ENCODE results near the gene DPP6. TPM values are rescaled to one million over a fixed set of nuclear protein-coding genes. Genes with fewer than 3 reads are reported as not detected.

Gene DPP6
- total RNA-seq, 2 experiments from 2014 or later = not detected

DNA sequence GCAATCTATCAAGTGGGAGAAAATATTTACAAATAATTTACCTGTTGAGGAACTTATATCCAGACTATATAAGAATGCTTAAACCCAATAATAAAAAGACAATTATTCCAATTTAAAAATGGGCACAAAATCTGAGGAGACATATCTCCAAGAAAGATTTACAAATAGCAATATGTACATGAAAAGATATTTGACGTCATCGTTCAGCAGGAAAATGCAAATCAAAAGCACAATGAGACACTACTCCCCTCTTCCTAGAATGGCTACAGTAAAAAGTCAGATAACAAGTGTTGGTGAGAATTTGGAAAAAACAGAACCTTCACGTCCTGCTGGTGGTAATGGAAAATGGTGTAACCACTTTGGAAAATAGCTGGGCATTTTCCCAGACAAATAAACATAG lies 457.0 kb downstream of the DPP6 start:
- H3K27ac ChIP-seq (ENCODE audit: low read depth, low read length, poor library complexity, severe bottlenecking) = no peak overlapping the region
- BruUV-seq (replicated peaks) = no TSS peak
- no peak overlapping the region for H3K4me2 ChIP-seq (ENCODE audit: low read length)
- no peaks in the 10 kb centered on the region for H3K9me3 ChIP-seq (ENCODE audit: low read length)
- H3K36me3 ChIP-seq (ENCODE audit: insufficient read depth, low read length) = no peaks in the 10 kb centered on the region
- H4K20me1 ChIP-seq (ENCODE audit: insufficient read depth, low read length) = no peaks in the 10 kb centered on the region
- ChIA-PET POLR2A (interaction anchor here (0.6 kb wide), 1 partner anchor 9 kb away, joined by 4 read pairs; no protein-coding TSS in a partner anchor), CTCF (ENCODE audit: unreplicated experiment) (no interaction called here)
- no peaks in the 10 kb centered on the region for H3K4me1 ChIP-seq (ENCODE audit: insufficient read depth, low read length, poor library complexity, severe bottlenecking)
- no peak for DNase-seq (ENCODE audit: low spot score)
- TF ChIP-seq, protein P1, sequence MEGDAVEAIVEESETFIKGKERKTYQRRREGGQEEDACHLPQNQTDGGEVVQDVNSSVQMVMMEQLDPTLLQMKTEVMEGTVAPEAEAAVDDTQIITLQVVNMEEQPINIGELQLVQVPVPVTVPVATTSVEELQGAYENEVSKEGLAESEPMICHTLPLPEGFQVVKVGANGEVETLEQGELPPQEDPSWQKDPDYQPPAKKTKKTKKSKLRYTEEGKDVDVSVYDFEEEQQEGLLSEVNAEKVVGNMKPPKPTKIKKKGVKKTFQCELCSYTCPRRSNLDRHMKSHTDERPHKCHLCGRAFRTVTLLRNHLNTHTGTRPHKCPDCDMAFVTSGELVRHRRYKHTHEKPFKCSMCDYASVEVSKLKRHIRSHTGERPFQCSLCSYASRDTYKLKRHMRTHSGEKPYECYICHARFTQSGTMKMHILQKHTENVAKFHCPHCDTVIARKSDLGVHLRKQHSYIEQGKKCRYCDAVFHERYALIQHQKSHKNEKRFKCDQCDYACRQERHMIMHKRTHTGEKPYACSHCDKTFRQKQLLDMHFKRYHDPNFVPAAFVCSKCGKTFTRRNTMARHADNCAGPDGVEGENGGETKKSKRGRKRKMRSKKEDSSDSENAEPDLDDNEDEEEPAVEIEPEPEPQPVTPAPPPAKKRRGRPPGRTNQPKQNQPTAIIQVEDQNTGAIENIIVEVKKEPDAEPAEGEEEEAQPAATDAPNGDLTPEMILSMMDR (conservative IDR thresholded peaks at IDR 0.05; ENCODE audit: low read length) = no peak
- no peak for TF ChIP-seq EZH2phosphoT487 (IDR thresholded peaks at IDR 0.05; ENCODE audit: borderline replicate concordance, low read depth, low read length)
- intact Hi-C loops (cut with micrococcal nuclease; ENCODE audit: unreplicated experiment) = no loop called here
- H2AFZ ChIP-seq (ENCODE audit: low read length) = no peak overlapping the region
- no peaks in the 10 kb centered on the region for H3K9me2 ChIP-seq (ENCODE audit: insufficient read depth, low read length)
- no peak overlapping the region for H3K4me3 ChIP-seq (ENCODE audit: low read depth, low read length, poor library complexity, severe bottlenecking)
- no peaks in the 10 kb centered on the region for H3K79me2 ChIP-seq (ENCODE audit: insufficient read depth, low read depth, low read length)

DNA sequence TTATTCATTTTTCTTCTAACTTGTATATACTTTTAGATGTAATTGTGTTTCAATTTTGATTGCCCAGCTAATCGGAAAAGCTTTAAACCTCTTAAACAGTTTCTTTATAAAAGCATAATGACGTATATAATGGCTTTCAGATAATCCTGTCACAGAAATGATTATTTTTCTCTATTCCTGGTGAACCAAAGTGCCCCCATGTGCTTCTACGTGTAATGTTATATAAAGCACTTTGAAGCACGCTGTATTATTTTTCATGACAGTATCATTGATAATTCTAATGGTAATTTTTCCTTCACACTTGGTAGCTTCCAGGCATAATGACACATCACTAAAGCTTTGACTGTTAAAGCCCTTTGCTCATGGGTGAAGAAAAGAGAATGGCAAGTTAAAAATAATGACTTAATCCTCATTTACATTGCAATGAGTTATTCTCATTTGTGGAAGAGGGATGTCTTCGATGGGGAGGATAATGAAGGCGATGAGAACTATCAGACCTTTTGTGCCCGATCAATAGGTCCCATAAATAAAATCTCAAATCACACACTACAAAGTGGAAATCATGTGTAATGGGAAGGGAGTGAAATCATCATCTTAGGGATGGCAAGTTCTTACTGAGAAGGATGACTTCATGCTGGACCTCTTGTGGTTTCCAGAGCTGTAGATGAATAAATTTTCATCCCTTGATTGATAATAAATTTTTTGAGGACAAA lies 460.1 kb downstream of the DPP6 start:
- POLR2A ChIA-PET = no interaction called here
- no peaks in the 10 kb centered on the region for H3K36me3 ChIP-seq (ENCODE audit: insufficient read depth, low read length)
- no peaks in the 10 kb centered on the region for H3K9me2 ChIP-seq (ENCODE audit: insufficient read depth, low read length)
- no peak overlapping the region for H3K4me2 ChIP-seq (ENCODE audit: low read length)
- no peak overlapping the region for H2AFZ ChIP-seq (ENCODE audit: low read length)
- DNase-seq (ENCODE audit: low spot score) = no peak
- H4K20me1 ChIP-seq (ENCODE audit: insufficient read depth, low read length) = no peaks in the 10 kb centered on the region
- H3K27ac ChIP-seq (ENCODE audit: low read depth, low read length, poor library complexity, severe bottlenecking) = no peak overlapping the region
- CTCF ChIA-PET (ENCODE audit: unreplicated experiment) = no interaction called here
- H3K4me3 ChIP-seq (ENCODE audit: low read depth, low read length, poor library complexity, severe bottlenecking) = no peak overlapping the region
- intact Hi-C loops (cut with micrococcal nuclease; ENCODE audit: unreplicated experiment) = no loop called here
- TF ChIP-seq EZH2phosphoT487 (IDR thresholded peaks at IDR 0.05; ENCODE audit: borderline replicate concordance, low read depth, low read length) = no peak
- TF ChIP-seq, protein P1 (conservative IDR thresholded peaks at IDR 0.05; ENCODE audit: low read length) = no peak
- H3K9me3 ChIP-seq (ENCODE audit: low read length) = no peaks in the 10 kb centered on the region
- H3K79me2 ChIP-seq (ENCODE audit: insufficient read depth, low read depth, low read length) = no peaks in the 10 kb centered on the region
- no TSS peak for BruUV-seq (replicated peaks)
- H3K4me1 ChIP-seq (ENCODE audit: insufficient read depth, low read length, poor library complexity, severe bottlenecking) = no peaks in the 10 kb centered on the region

DNA sequence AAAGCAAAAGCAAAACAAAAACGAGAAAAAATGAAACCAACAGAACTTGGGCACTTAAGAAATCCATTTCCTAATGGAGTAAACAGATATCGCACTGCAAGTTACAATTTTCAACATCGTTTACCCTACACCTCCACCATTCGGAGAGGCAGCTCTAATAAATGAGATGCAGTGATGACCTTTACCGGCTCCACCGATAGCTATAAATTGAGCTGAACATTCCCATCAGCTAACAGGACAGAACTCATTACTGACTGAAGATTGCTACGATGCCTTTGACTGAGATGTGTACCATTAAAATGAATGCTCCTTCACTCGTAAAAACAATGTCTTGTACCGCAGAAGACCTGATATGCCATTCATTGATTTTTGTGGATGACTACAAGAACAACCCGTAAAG lies 465.6 kb downstream of the DPP6 start:
- CTCF ChIA-PET (ENCODE audit: unreplicated experiment) = no interaction called here
- no peaks in the 10 kb centered on the region for H3K36me3 ChIP-seq (ENCODE audit: insufficient read depth, low read length)
- no TSS peak for BruUV-seq (replicated peaks)

More for the DNA sequence above, 465.6 kb downstream of the DPP6 start:
- no peak overlapping the region for H3K27ac ChIP-seq (ENCODE audit: low read depth, low read length, poor library complexity, severe bottlenecking)
- no peak overlapping the region for H3K4me3 ChIP-seq (ENCODE audit: low read depth, low read length, poor library complexity, severe bottlenecking)
- intact Hi-C loops (cut with micrococcal nuclease; ENCODE audit: unreplicated experiment) = no loop called here
- no peaks in the 10 kb centered on the region for H3K4me1 ChIP-seq (ENCODE audit: insufficient read depth, low read length, poor library complexity, severe bottlenecking)
- no peak for TF ChIP-seq EZH2phosphoT487 (IDR thresholded peaks at IDR 0.05; ENCODE audit: borderline replicate concordance, low read depth, low read length)
- TF ChIP-seq, protein P1 (conservative IDR thresholded peaks at IDR 0.05; ENCODE audit: low read length) = no peak
- H3K9me2 ChIP-seq (ENCODE audit: insufficient read depth, low read length) = no peaks in the 10 kb centered on the region
- POLR2A ChIA-PET = interaction anchor here (0.7 kb wide), 1 partner anchor 9 kb away, joined by 4 read pairs; no protein-coding TSS in a partner anchor
- no peak overlapping the region for H3K4me2 ChIP-seq (ENCODE audit: low read length)
- H3K79me2 ChIP-seq (ENCODE audit: insufficient read depth, low read depth, low read length) = no peaks in the 10 kb centered on the region
- H2AFZ ChIP-seq (ENCODE audit: low read length) = no peak overlapping the region
- H4K20me1 ChIP-seq (ENCODE audit: insufficient read depth, low read length) = no peaks in the 10 kb centered on the region
- DNase-seq (ENCODE audit: low spot score) = no peak
- no peaks in the 10 kb centered on the region for H3K9me3 ChIP-seq (ENCODE audit: low read length)
